ENCODE measurements around the gene TAF11L2.
"Not testable (repeated sequence)": the region's sequence is repeated elsewhere in the genome, so short reads cannot be mapped to it uniquely, and the experiment has no call there.

Gene TAF11L2

DNA sequence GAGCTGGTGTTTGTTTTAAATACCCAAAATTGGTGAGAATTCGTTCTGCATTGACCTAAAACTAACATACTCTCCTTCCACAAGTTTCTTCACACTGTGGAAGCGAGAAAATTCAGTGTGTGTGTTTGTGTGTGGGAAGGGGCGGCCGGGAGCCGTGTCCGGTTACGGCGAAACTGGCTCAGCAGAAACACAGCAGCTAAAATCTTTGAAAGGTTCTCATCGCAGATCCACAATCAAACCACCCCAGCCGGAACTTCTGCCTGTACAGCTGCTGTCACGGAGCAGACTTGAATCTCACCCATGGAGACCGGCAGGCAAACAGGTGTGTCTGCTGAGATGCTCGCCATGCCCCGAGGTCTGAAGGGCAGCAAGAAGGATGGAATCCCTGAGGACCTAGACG is 26.9 kb downstream of the TAF11L2 start, which contains the start of gene TAF11L5:
Gene TAF11L5, plus strand, starts transcription at position 301 of the 400 bp plus-strand sequence.
- not testable (repeated sequence) for FAIRE-seq; DNase-seq (ENCODE audit: low spot score)

DNA sequence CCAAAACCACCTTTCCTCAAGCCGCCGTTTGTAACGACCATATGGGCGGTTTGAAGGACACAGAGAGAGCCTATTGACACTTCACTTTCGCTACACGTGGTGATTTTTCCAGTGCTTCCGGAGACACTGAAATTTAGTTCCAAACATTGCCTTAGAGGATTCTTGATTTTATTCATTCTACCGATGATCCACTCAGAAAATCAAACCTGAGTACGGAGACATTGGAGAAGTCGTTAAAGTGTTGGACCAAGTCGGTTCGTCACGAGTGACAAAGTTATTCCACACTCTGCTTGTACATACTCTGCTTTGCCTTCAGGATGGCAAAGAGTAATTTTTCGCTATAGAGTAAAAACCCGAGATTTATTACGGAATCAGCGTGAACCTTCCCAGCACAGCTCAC is 28.5 kb downstream of the TAF11L2 start:
- DNase-seq (ENCODE audit: low spot score); FAIRE-seq: not testable (repeated sequence)

DNA sequence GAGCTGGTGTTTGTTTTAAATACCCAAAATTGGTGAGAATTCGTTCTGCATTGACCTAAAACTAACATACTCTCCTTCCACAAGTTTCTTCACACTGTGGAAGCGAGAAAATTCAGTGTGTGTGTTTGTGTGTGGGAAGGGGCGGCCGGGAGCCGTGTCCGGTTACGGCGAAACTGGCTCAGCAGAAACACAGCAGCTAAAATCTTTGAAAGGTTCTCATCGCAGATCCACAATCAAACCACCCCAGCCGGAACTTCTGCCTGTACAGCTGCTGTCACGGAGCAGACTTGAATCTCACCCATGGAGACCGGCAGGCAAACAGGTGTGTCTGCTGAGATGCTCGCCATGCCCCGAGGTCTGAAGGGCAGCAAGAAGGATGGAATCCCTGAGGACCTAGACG is 30.3 kb downstream of the TAF11L2 start, which contains the start of gene TAF11L6:
Gene TAF11L6, plus strand, starts transcription at position 301 of the 400 bp plus-strand sequence.
- not testable (repeated sequence) for DNase-seq (ENCODE audit: low spot score); FAIRE-seq

Data from RCC 7860 (cell line).